Testis (tissue), 3 donors: ENCODE measurements around the gene TOX4. TPM values are rescaled to one million over a fixed set of nuclear protein-coding genes. Genes with fewer than 3 reads are reported as not detected.

ENCODE experiments used
- DNase-seq: peaks from one replicate; pipeline ENCODE4 v3.0.0-alpha.2; 2019
- H3K27ac ChIP-seq, 2 donors: fragments of 200-600 bp; sonication (generic); one replicate each; pipeline ENCODE4 v1.5.1; 2019
- H3K27me3 ChIP-seq: fragments of 200-600 bp; sonication (generic); one replicate; pipeline ENCODE4 v1.5.1; 2019
- H3K36me3 ChIP-seq: fragments of 200-600 bp; sonication (generic); one replicate; pipeline ENCODE4 v1.5.1; 2017; ENCODE audit warnings: low read depth; ENCODE audit errors: missing control alignments
- H3K4me1 ChIP-seq: fragments of 200-600 bp; sonication (generic); one replicate; pipeline ENCODE4 v1.5.1; 2019
- H3K4me3 ChIP-seq, 2 donors: fragments of 200-600 bp; sonication (generic); one replicate each; pipeline ENCODE4 v1.5.1; 2017 to 2019
- H3K9me3 ChIP-seq: fragments of 200-600 bp; sonication (generic); one replicate; pipeline ENCODE4 v1.5.1; 2017
- POLR2A ChIP-seq: fragments of 450-650 bp; IDR thresholded peaks from one replicate; pipeline ENCODE4 v1.6.1; 2017; ENCODE audit warnings: antibody characterized with exemption, mild to moderate bottlenecking, moderate library complexity
- WGBS, 2 donors: methylation state at CpG; one replicate each; pipeline ENCODE4 v1.1.5; 2018; 5-methylcytosine and 5-hydroxymethylcytosine counted together
- intact Hi-C: fragments of 100-400 bp; cut with DNase I; formaldehyde crosslinking; loops from one replicate; pipeline ENCODE4 v1.15.1; 2023; ENCODE audit warnings: low total_unique reads
- polyA plus RNA-seq: library from polyadenylated mRNA; stranded (reverse); fragments of 350-450 nt; fragmentation: Illumina TruSeq; extraction: RNeasy Lipid Tissue Mini Kit (QIAGEN cat#74804); gene quantifications from one replicate; pipeline ENCODE4 v1.2.3, GENCODE V29; 2014; ENCODE audit warnings: low read depth, low replicate concordance; ENCODE audit not compliant: insufficient read depth
- total RNA-seq, 2 donors: library from RNA; depleted of rRNA; stranded (reverse); fragments of >200 nt; gene quantifications; one replicate each; pipeline ENCODE4 v1.2.3, GENCODE V29; 2016
- TF ChIP-seq, protein P1 (sequence below), 3 experiments: fragments of 450-650 bp in 2 of 3; fragments of 200-600 bp in 1 of 3; sonication (generic) in 1 of 3; IDR thresholded peaks; one replicate each; pipeline ENCODE4 v1.5.1; 2016 to 2019; ENCODE audit warnings: antibody characterized with exemption in 3 of 3, mild to moderate bottlenecking in 2 of 3, moderate library complexity in 1 of 3

TOX4 gene
- total and polyA plus RNA-seq, 3 donors from 2014 or later = 64.4 to 120 (median 72.6) TPM

- no peaks in the 10 kb centered on the region for H3K36me3 ChIP-seq
- TF ChIP-seq POLR2A = no peak
- TF ChIP-seq, protein P1, sequence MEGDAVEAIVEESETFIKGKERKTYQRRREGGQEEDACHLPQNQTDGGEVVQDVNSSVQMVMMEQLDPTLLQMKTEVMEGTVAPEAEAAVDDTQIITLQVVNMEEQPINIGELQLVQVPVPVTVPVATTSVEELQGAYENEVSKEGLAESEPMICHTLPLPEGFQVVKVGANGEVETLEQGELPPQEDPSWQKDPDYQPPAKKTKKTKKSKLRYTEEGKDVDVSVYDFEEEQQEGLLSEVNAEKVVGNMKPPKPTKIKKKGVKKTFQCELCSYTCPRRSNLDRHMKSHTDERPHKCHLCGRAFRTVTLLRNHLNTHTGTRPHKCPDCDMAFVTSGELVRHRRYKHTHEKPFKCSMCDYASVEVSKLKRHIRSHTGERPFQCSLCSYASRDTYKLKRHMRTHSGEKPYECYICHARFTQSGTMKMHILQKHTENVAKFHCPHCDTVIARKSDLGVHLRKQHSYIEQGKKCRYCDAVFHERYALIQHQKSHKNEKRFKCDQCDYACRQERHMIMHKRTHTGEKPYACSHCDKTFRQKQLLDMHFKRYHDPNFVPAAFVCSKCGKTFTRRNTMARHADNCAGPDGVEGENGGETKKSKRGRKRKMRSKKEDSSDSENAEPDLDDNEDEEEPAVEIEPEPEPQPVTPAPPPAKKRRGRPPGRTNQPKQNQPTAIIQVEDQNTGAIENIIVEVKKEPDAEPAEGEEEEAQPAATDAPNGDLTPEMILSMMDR (IDR thresholded peaks at IDR 0.05) = no peak
- no peaks in the 10 kb centered on the region for H3K9me3 ChIP-seq
- H3K4me3 ChIP-seq = no peak overlapping the region
- no peaks in the 10 kb centered on the region for H3K27me3 ChIP-seq
- WGBS, 2 donors = 88 to 91% methylated on average over 2 of the region's 2 CpGs
- H3K4me1 ChIP-seq = peaks cover 9% of the 10 kb centered on the region
- intact Hi-C loops = no loop called here
- DNase-seq = no peak
- H3K27ac ChIP-seq = no peak overlapping the region
Observed at GRCh38 chr14:21506557-21506956, 29.6 kb downstream of the TOX4 start.

DNA sequence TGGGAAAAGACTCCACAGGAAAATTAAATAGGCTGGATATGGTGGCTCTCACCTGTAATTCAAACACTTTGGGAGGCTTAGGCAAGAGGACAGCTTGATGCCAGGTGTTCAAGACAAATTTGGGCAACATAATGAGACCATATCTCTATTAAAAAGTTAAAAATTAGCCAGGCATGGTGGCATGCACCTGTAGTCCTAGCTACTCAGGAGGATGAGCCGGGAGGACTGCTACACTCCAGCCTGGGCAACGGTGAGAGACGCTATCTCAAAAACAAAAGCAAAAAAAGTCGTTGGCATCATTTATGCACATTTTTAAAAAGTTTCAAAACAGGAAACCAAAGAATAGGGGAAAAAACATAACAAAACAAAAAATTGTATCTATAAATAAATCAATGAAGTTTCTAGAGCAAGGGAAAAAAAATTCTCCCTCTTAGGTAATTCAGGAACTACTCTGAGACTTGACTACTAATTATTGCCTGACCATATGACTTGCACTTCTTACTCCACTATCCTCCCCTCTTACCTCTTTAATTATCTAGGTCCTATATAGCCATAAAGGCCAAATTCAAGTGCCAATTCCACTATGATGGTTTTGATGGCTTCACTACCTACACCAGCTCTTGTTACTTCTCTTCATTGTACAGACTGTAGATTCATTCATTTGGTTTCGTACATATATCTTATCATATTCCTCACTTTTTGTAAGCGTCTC, 32.6 kb downstream of the TOX4 start:
- 59 to 60% methylated on average over 6 of the region's 6 CpGs for WGBS, 2 donors
- intact Hi-C loops = no loop called here
- H3K9me3 ChIP-seq = no peaks in the 10 kb centered on the region
- no peak for DNase-seq
- H3K27ac ChIP-seq = no peak overlapping the region
- peaks cover 9% of the 10 kb centered on the region for H3K4me1 ChIP-seq
- no peaks in the 10 kb centered on the region for H3K36me3 ChIP-seq
- H3K4me3 ChIP-seq = peak overlapping the region in 1 of 2 donors; percentile 85
- TF ChIP-seq, protein P1 (IDR thresholded peaks at IDR 0.05) = no peak
- no peak for TF ChIP-seq POLR2A
- no peaks in the 10 kb centered on the region for H3K27me3 ChIP-seq

DNA sequence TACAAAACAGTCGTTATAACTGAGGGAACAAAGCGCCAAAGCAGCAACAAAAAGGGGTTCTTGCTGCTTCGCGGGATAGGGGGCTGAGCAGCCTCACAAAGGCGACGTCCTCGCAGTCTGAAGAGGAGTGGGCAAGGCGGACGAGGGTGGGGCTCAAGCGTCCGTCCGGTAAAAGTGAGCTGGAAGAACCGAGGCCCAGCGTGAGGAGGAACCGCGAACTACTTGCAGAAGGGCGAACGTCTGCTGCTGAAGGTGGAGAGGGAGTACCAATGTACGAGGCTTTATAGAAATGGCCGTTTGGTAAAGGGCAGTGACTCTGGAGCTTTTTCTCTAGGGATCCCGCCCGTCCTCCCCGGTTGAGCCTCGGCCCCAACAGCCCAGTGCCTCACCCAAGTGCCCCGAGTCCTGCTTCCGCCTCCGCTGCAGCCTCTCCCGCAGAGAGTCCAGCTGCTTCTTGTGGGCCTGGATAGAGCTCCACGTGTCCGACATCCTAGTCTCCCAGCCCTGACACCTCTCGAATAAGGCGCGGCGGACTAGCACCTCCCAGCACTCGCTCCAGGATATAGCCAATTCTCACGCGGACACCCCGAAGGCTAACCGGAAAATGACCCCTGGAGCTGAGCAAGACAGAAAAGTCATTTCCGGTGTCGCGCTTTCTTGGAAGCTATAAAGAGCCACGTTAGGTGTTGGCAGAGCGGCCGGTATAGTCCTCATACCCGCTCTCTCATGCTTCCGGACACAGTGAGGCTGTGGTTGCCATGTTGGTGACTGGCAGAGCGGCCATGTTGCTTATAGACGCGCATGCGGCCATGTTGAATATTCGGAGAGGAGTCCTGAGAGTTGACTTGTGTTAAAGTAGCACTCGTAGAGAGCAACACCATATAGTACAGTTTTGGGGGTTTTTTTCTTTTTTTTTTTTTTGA, 34.0 kb downstream of the TOX4 start, which contains the start of gene METTL3:
Gene METTL3 (minus strand): TSS at position 606 of the 923 bp plus-strand sequence. CDS start 117 bp downstream, at position 489.
- intact Hi-C loops = no loop called here
- WGBS, 2 donors = 0% methylated on average over 46 to 53 of the region's 53 CpGs
- no peaks in the 10 kb centered on the region for H3K36me3 ChIP-seq
- no peaks in the 10 kb centered on the region for H3K27me3 ChIP-seq
- peaks cover 9% of the 10 kb centered on the region for H3K4me1 ChIP-seq
- TF ChIP-seq POLR2A = no peak
- TF ChIP-seq, protein P1 (IDR thresholded peaks at IDR 0.05) = peak in 1 of 3 experiments; percentile 6
- peak within 1 kb of the TSS; percentile 66 to 74 for H3K27ac ChIP-seq
- no peaks in the 10 kb centered on the region for H3K9me3 ChIP-seq
- H3K4me3 ChIP-seq = peak within 1 kb of the TSS; percentile 78 to 85
- DNase-seq = peak; percentile 100

DNA sequence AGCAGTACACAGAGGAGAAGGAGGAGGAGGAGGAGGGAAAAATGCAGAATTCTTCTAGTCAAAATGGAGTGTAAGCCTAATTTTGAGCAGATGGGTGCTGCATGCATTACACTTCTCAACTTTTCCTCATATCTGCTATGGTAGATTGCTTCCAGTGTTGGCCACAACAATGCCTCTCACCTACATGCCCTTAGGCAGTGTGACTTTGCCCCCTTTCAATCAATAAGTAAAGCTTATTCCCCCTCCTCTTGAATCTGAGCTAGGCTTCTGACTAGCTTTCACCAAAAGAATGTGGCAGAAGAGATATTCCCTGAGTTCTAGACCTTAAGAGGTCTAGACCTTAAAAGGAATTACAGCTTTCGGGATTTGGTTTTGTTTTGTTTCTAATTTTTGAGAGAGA, 37.3 kb downstream of the TOX4 start:
- WGBS, 2 donors = 78 to 95% methylated on average over 1 of the region's 1 CpG
- H3K4me3 ChIP-seq = no peak overlapping the region
- H3K9me3 ChIP-seq = no peaks in the 10 kb centered on the region
- peaks cover 9% of the 10 kb centered on the region for H3K4me1 ChIP-seq
- no peaks in the 10 kb centered on the region for H3K27me3 ChIP-seq
- no peak overlapping the region for H3K27ac ChIP-seq
- DNase-seq = no peak
- intact Hi-C loops = no loop called here
- no peaks in the 10 kb centered on the region for H3K36me3 ChIP-seq
- TF ChIP-seq, protein P1 (IDR thresholded peaks at IDR 0.05) = no peak
- TF ChIP-seq POLR2A = no peak
